ENCODE results near the gene ZFP36L2.

ZFP36L2 gene

GRCh38 chr2:43226558-43226954, at the start of gene ZFP36L2:
Gene ZFP36L2, minus strand, starts transcription at chr2:43226606. Its CDS starts 291 bp downstream, at chr2:43226315.
- peak; percentile 98 for DNase-seq

GRCh38 chr2:43274721-43275120, 48.3 kb upstream of the ZFP36L2 start:
- no peak for DNase-seq

- no peak for DNase-seq
Observed at GRCh38 chr2:43274055-43274454, 47.6 kb upstream of the ZFP36L2 start.

GRCh38 chr2:43273529-43273928, 47.1 kb upstream of the ZFP36L2 start:
- DNase-seq, result no peak

- no peak for DNase-seq
Observed at GRCh38 chr2:43270930-43271615, 44.7 kb upstream of the ZFP36L2 start.

GRCh38 chr2:43270461-43270860, 44.1 kb upstream of the ZFP36L2 start:
- DNase-seq, result no peak

GRCh38 chr2:43269706-43270105, 43.3 kb upstream of the ZFP36L2 start:
- peak; percentile 61 for DNase-seq

- peak; percentile 61 for DNase-seq
Observed at GRCh38 chr2:43269074-43269572, 42.7 kb upstream of the ZFP36L2 start.

GRCh38 chr2:43268066-43268953, 41.9 kb upstream of the ZFP36L2 start:
- DNase-seq, result no peak

GRCh38 chr2:43267381-43267780, 41.0 kb upstream of the ZFP36L2 start:
- no peak for DNase-seq

GRCh38 chr2:43266711-43267111, 40.3 kb upstream of the ZFP36L2 start:
- no peak for DNase-seq

- DNase-seq, result peak; percentile 47
Observed at GRCh38 chr2:43265421-43265820, 39.0 kb upstream of the ZFP36L2 start.

- DNase-seq, result peak; percentile 71
Observed at GRCh38 chr2:43265001-43265400, 38.6 kb upstream of the ZFP36L2 start.

- DNase-seq, result no peak
Observed at GRCh38 chr2:43262951-43263350, 36.5 kb upstream of the ZFP36L2 start.

- no peak for DNase-seq
Observed at GRCh38 chr2:43262239-43262638, 35.8 kb upstream of the ZFP36L2 start.

GRCh38 chr2:43259512-43259911, 33.1 kb upstream of the ZFP36L2 start:
- DNase-seq, result no peak

GRCh38 chr2:43258547-43259156, 32.2 kb upstream of the ZFP36L2 start:
- DNase-seq, result no peak

- DNase-seq, result no peak
Observed at GRCh38 chr2:43255296-43255910, 29.0 kb upstream of the ZFP36L2 start.

GRCh38 chr2:43254331-43254730, 27.9 kb upstream of the ZFP36L2 start:
- DNase-seq, result no peak

- peak; percentile 80 for DNase-seq
Observed at GRCh38 chr2:43251171-43251731, 24.8 kb upstream of the ZFP36L2 start.

- DNase-seq, result no peak
Observed at GRCh38 chr2:43250015-43250414, 23.6 kb upstream of the ZFP36L2 start.

GRCh38 chr2:43248621-43249020, 22.2 kb upstream of the ZFP36L2 start:
- no peak for DNase-seq

- no peak for DNase-seq
Observed at GRCh38 chr2:43246641-43247040, 20.2 kb upstream of the ZFP36L2 start.
